Ovary (tissue), 3 donors: Measurements from ENCODE around the gene GPR107.

Source experiments
- CTCF ChIP-seq, 3 donors: fragments of 450-650 bp in 2 of 3; fragments of 200-600 bp in 1 of 3; IDR thresholded peaks; one replicate each; pipeline versions ENCODE4 v1.5.1 to v1.8.0; 2016 to 2022; ENCODE audit warnings: antibody characterized with exemption in 3 of 3, mild to moderate bottlenecking in 1 of 3
- POLR2A ChIP-seq: fragments of 450-650 bp; IDR thresholded peaks from one replicate; pipeline ENCODE4 v1.6.1; 2017; ENCODE audit warnings: antibody characterized with exemption, mild to moderate bottlenecking, moderate library complexity
- donor health status: DM: no; HTN: no; CAD: no.

- no peak for TF ChIP-seq CTCF (IDR thresholded peaks at IDR 0.05)
- no peak for TF ChIP-seq POLR2A
These were observed 40.4 kb upstream of the GPR107 start for GRCh38 chr9:130013326-130013725.
